A549 (cell line): ENCODE data around the gene GNG7. TPM values are rescaled to one million over a fixed set of nuclear protein-coding genes. Genes with fewer than 3 reads are reported as not detected.

Experiments used
- ATAC-seq, 2 experiments: fragments of 200-7000 bp in 1 of 2; fragments of >200 bp in 1 of 2; cut with Nextera tagmentation in 1 of 2; cut with Tn5 transposase in 1 of 2; 3 replicates each; pipeline versions ENCODE4 v1.8.0 to v1.9.1; 2018 to 2020; ENCODE audit warnings: mild to moderate bottlenecking in 1 of 2, moderate library complexity in 1 of 2
- CTCF ChIA-PET: fragments of 300-600 bp; sonication (Branson Sonifier 250); formaldehyde crosslinking; extraction: SDS; loops from one replicate; lab custom pipeline; 2021; ENCODE audit warnings: antibody characterized with exemption, inconsistent platforms; lab: Yijun Ruan, JAX
- POLR2A ChIA-PET: fragments of 350-600 bp; formaldehyde crosslinking; extraction: SDS; loops from one replicate; lab custom pipeline; 2021; ENCODE audit warnings: antibody characterized with exemption, inconsistent platforms; lab: Yijun Ruan, JAX
- DNase-seq, 2 experiments: peaks; one replicate each; pipeline versions ENCODE4 v3.0.0 to v3.0.0-alpha.2; 2011 to 2016; ENCODE audit warnings: low read depth in 1 of 2, low spot score in 1 of 2
- FAIRE-seq: peaks from 2 replicates; lab custom pipeline; 2011; peaks lifted over from hg19 to GRCh38; lab: Jason Lieb, UNC
- H3K27ac ChIP-seq, 2 experiments: fragments of >200 bp; sonication (Bioruptor Twin); formaldehyde crosslinking; 3 replicates each; pipeline ENCODE4 v1.5.1; 2016 to 2017
- H3K4me1 ChIP-seq: fragments of >200 bp; sonication (Bioruptor Twin); formaldehyde crosslinking; 3 replicates; pipeline ENCODE4 v1.6.1; 2016
- H3K4me2 ChIP-seq: fragments of >200 bp; sonication (Bioruptor Twin); formaldehyde crosslinking; 3 replicates; pipeline ENCODE4 v1.6.1; 2016
- H3K4me3 ChIP-seq: fragments of >200 bp; sonication (Bioruptor Twin); formaldehyde crosslinking; 3 replicates; pipeline ENCODE4 v1.5.1; 2016
- H3K9me3 ChIP-seq: fragments of >200 bp; sonication (Bioruptor Twin); formaldehyde crosslinking; 3 replicates; pipeline ENCODE4 v1.6.1; 2016
- ATOH8 ChIP-seq: fragments of 250-450 bp; sonication (Bioruptor Pico); IDR thresholded peaks from 2 replicates; pipeline ENCODE4 v1.5.0; 2020; ENCODE audit warnings: low read depth, mild to moderate bottlenecking, moderate library complexity
- BHLHE40 ChIP-seq: IDR thresholded peaks from 2 replicates; pipeline ENCODE4 v1.6.1; 2012; ENCODE audit warnings: low read depth, low read length, inconsistent platforms
- CBX2 ChIP-seq: fragments of 200-600 bp; sonication (generic); IDR thresholded peaks from 2 replicates; pipeline ENCODE4 v1.6.1; 2016; ENCODE audit warnings: low read depth, mild to moderate bottlenecking, borderline replicate concordance
- CEBPB ChIP-seq, 2 experiments: fragments of >200 bp in 1 of 2; sonication (Bioruptor Twin) in 1 of 2; formaldehyde crosslinking in 1 of 2; IDR thresholded peaks; 2 replicates each; pipeline ENCODE4 v1.6.1; 2012 to 2016
- CHD2 ChIP-seq: fragments of 150-350 bp; IDR thresholded peaks from 2 replicates; pipeline ENCODE4 v1.6.1; 2014; ENCODE audit warnings: low read length; ENCODE audit not compliant: partially characterized antibody
- CHD4 ChIP-seq: fragments of 200-600 bp; sonication (generic); IDR thresholded peaks from 2 replicates; pipeline ENCODE4 v1.6.1; 2016; ENCODE audit warnings: antibody characterized with exemption, mild to moderate bottlenecking, borderline replicate concordance
- CTCF ChIP-seq: fragments of >200 bp; sonication (Bioruptor Twin); formaldehyde crosslinking; IDR thresholded peaks from 3 replicates; pipeline ENCODE4 v1.5.1; 2016
- EHF ChIP-seq: fragments of 250-450 bp; sonication (Bioruptor Pico); IDR thresholded peaks from 2 replicates; pipeline ENCODE4 v1.5.0; 2020; ENCODE audit warnings: mild to moderate bottlenecking
- EHMT2 ChIP-seq: fragments of 200-600 bp; sonication (generic); IDR thresholded peaks from 2 replicates; pipeline ENCODE4 v1.6.1; 2016; ENCODE audit warnings: antibody characterized with exemption, low read depth, mild to moderate bottlenecking, moderate library complexity
- EP300 ChIP-seq, 2 experiments: fragments of >200 bp; sonication (Bioruptor Twin); formaldehyde crosslinking; IDR thresholded peaks; 2 replicates in 1 of 2; 3 replicates in 1 of 2; pipeline ENCODE4 v1.6.1; 2016 to 2017
- GATA3 ChIP-seq: IDR thresholded peaks from 2 replicates; pipeline ENCODE4 v1.6.1; 2012; ENCODE audit warnings: borderline replicate concordance
- HDAC2 ChIP-seq: fragments of 200-600 bp; sonication (generic); IDR thresholded peaks from 2 replicates; pipeline ENCODE4 v1.6.1; 2016
- HOXB13 ChIP-seq: fragments of 250-450 bp; sonication (Bioruptor Pico); IDR thresholded peaks from 2 replicates; pipeline ENCODE4 v1.5.0; 2020; ENCODE audit warnings: low read depth, mild to moderate bottlenecking, moderate library complexity
- HOXB5 ChIP-seq: fragments of 250-450 bp; sonication (Bioruptor Pico); IDR thresholded peaks from 2 replicates; pipeline ENCODE4 v1.5.0; 2020; ENCODE audit warnings: mild to moderate bottlenecking, moderate library complexity
- JUNB ChIP-seq: fragments of >200 bp; sonication (Bioruptor Twin); formaldehyde crosslinking; IDR thresholded peaks from 2 replicates; pipeline ENCODE4 v1.6.1; 2016
- MAFK ChIP-seq: fragments of 450-650 bp; IDR thresholded peaks from 2 replicates; pipeline ENCODE4 v1.6.1; 2014; ENCODE audit not compliant: partially characterized antibody
- MAZ ChIP-seq: fragments of 150-350 bp; IDR thresholded peaks from 2 replicates; pipeline ENCODE4 v1.6.1; 2014; ENCODE audit warnings: antibody characterized with exemption, low read depth, low read length, borderline replicate concordance
- NPAS2 ChIP-seq: fragments of 250-450 bp; sonication (Bioruptor Pico); IDR thresholded peaks from 2 replicates; pipeline ENCODE4 v1.8.0; 2022; ENCODE audit warnings: mild to moderate bottlenecking, moderate library complexity, borderline replicate concordance
- NR3C1 ChIP-seq: fragments of >200 bp; sonication (Bioruptor Twin); formaldehyde crosslinking; IDR thresholded peaks from 3 replicates; pipeline ENCODE4 v1.6.1; 2017
- PBX3 ChIP-seq: IDR thresholded peaks from 2 replicates; pipeline ENCODE4 v1.6.1; 2012
- RAD21 ChIP-seq, 2 experiments: fragments of >200 bp in 1 of 2; sonication (Bioruptor Twin) in 1 of 2; formaldehyde crosslinking in 1 of 2; IDR thresholded peaks in 1 of 2; conservative IDR thresholded peaks in 1 of 2; 2 replicates in 1 of 2; 3 replicates in 1 of 2; pipeline ENCODE4 v1.6.1; 2012 to 2018; ENCODE audit warnings: inconsistent platforms in 1 of 2
- RARB ChIP-seq: fragments of 250-450 bp; sonication (Bioruptor Pico); IDR thresholded peaks from 2 replicates; pipeline ENCODE4 v1.8.0; 2021; ENCODE audit warnings: mild to moderate bottlenecking, moderate library complexity
- RFX5 ChIP-seq: fragments of 450-650 bp; IDR thresholded peaks from 2 replicates; pipeline ENCODE4 v1.7.1; 2014; ENCODE audit warnings: antibody characterized with exemption, mild to moderate bottlenecking, moderate library complexity
- SMC3 ChIP-seq: fragments of >200 bp; sonication (Bioruptor Twin); formaldehyde crosslinking; IDR thresholded peaks from 3 replicates; pipeline ENCODE4 v1.6.1; 2018; ENCODE audit warnings: inconsistent platforms
- SREBF2 ChIP-seq: fragments of 450-650 bp; IDR thresholded peaks from 2 replicates; pipeline ENCODE4 v1.6.1; 2014; ENCODE audit warnings: mild to moderate bottlenecking, moderate library complexity
- TFCP2L1 ChIP-seq: fragments of 250-450 bp; sonication (Bioruptor Pico); IDR thresholded peaks from 2 replicates; pipeline ENCODE4 v1.5.0; 2021; ENCODE audit warnings: mild to moderate bottlenecking
- USF2 ChIP-seq: fragments of 450-650 bp; IDR thresholded peaks from 2 replicates; pipeline ENCODE4 v1.6.1; 2014; ENCODE audit warnings: antibody characterized with exemption
- ZC3H11A ChIP-seq: fragments of 450-650 bp; IDR thresholded peaks from 2 replicates; pipeline ENCODE4 v1.6.1; 2014; ENCODE audit warnings: antibody characterized with exemption, mild to moderate bottlenecking
- ZNF302 ChIP-seq: fragments of 250-450 bp; sonication (Bioruptor Pico); IDR thresholded peaks from 2 replicates; pipeline ENCODE4 v1.9.0; 2021; ENCODE audit warnings: inconsistent platforms, mild to moderate bottlenecking, moderate library complexity
- WGBS: methylation state at CpG from one replicate; pipeline ENCODE4 v1.1.6; 2017; ENCODE audit errors: missing lambda C conversion rate; 5-methylcytosine and 5-hydroxymethylcytosine counted together
- polyA plus RNA-seq, 4 experiments: library from polyadenylated mRNA; depleted of rRNA in 3 of 4; stranded (reverse); fragments of >200 nt; fragmentation: RNase III in 1 of 4; extraction: RNeasy Plus Mini Kit Qiagen cat#74134 plus additional on column Dnase treatment in 1 of 4; gene quantifications; 2 replicates in 3 of 4; 3 replicates in 1 of 4; pipeline ENCODE4 v1.2.3, GENCODE V29; 2011 to 2017

GNG7 gene
- polyA plus RNA-seq, 2 of the 4 experiments (the other 2 are of a cell fraction), result 0.06 to 0.08 TPM

GRCh38 chr19:2735374-2735773, 32.9 kb upstream of the GNG7 start:
- CTCF ChIA-PET, result interaction anchor here (0.5 to 2.8 kb wide), 4 partner anchors 14 to 1732 kb away, joined by 3 to 12 read pairs (median 4); no protein-coding TSS in a partner anchor
- H3K9me3 ChIP-seq, result no peaks in the 10 kb centered on the region
- TF ChIP-seq HOXB13 (CRISPR knock-in tag) (no peak), HOXB5 (CRISPR knock-in tag) (no peak), MAZ (no peak), EHMT2 (no peak), RFX5 (no peak), EP300 (IDR thresholded peaks at IDR 0.05) (no peak), TFCP2L1 (CRISPR knock-in tag) (no peak), ZC3H11A (no peak), CHD2 (no peak), JUNB (no peak), BHLHE40 (no peak), CTCF (no peak), ATOH8 (no peak), HDAC2 (no peak), GATA3 (no peak), EHF (CRISPR knock-in tag) (no peak), CBX2 (no peak), NR3C1 (no peak)
- TF ChIP-seq, all 56 proteins: peak for 0
- no peak overlapping the region for H3K4me3 ChIP-seq
- H3K4me1 ChIP-seq, result 0 out of 3 replicates have a peak, but pooled peaks cover 3% of the 10 kb centered on the region
- no peak overlapping the region for H3K4me2 ChIP-seq
- no peak for ATAC-seq
- no peak overlapping the region for H3K27ac ChIP-seq
- no peak for FAIRE-seq
- 83% methylated on average over 1 of the region's 12 CpGs for WGBS
- POLR2A ChIA-PET, result no interaction called here
- no peak for DNase-seq

GRCh38 chr19:2734589-2735288, 32.2 kb upstream of the GNG7 start:
- WGBS, result 91% methylated on average over 21 of the region's 26 CpGs
- POLR2A ChIA-PET, result no interaction called here

More at GRCh38 chr19:2734589-2735288, 32.2 kb upstream of the GNG7 start:
- H3K4me3 ChIP-seq, result no peak overlapping the region
- no peak overlapping the region for H3K4me2 ChIP-seq
- no peak overlapping the region for H3K27ac ChIP-seq
- no peak for TF ChIP-seq USF2
- no peak for TF ChIP-seq RAD21 (conservative IDR thresholded peaks at IDR 0.05 in 1 of 2, IDR thresholded peaks at IDR 0.05 in 1 of 2)
- no peak for TF ChIP-seq CEBPB (IDR thresholded peaks at IDR 0.05)
- TF ChIP-seq HOXB13 (CRISPR knock-in tag), result no peak
- TF ChIP-seq PBX3, result no peak
- no peak for TF ChIP-seq NPAS2 (CRISPR knock-in tag)
- no peak for TF ChIP-seq MAZ
- no peak for TF ChIP-seq ZNF302 (CRISPR knock-in tag)
- TF ChIP-seq NR3C1, result no peak
- no peak for TF ChIP-seq RARB (CRISPR knock-in tag)
- no peak for TF ChIP-seq TFCP2L1 (CRISPR knock-in tag)
- no peak for TF ChIP-seq MAFK
- no peak for TF ChIP-seq HOXB5 (CRISPR knock-in tag)
- TF ChIP-seq EP300 (IDR thresholded peaks at IDR 0.05), result no peak
- no peak for TF ChIP-seq SREBF2
- TF ChIP-seq CHD4, result no peak
- TF ChIP-seq CHD2, result no peak
- no peak for TF ChIP-seq GATA3
- TF ChIP-seq SMC3, result no peak
- TF ChIP-seq BHLHE40, result no peak
- H3K9me3 ChIP-seq, result no peaks in the 10 kb centered on the region
- no peak for ATAC-seq
- no peak for FAIRE-seq
- no peak for DNase-seq
- 0 out of 3 replicates have a peak, but pooled peaks cover 3% of the 10 kb centered on the region for H3K4me1 ChIP-seq
- CTCF ChIA-PET, result interaction anchor here (2.8 kb wide), 1 partner anchor 15 kb away, joined by 12 read pairs; no protein-coding TSS in a partner anchor
